ENCODE measurements around the gene PTPN9.
A peak's percentile ranks its signal among the peaks of the same experiment; 100 is the strongest.
"Not testable (repeated sequence)": the region's sequence is repeated elsewhere in the genome, so short reads cannot be mapped to it uniquely, and the experiment has no call there.

Gene PTPN9

DNA sequence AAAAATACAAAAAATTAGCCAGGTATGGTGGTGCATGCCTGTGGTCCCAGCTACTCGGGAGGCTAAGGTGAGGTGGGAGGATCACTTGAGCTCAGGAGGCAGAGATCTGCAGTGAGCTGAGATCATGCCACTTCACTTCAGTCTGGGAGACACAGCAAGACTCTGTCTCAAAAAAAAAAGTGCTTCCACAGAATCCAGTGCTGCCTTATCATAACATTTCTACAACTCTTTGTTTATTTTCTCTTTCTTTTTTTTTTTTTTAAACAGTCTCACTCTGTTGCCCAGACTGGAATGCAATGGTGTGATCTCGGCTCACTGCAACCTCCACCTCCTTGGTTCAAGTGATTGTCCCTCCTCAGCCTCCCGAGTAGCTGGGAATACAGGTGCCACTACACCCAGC, 53.4 kb downstream of the PTPN9 start:
- DNase-seq: not testable (repeated sequence)

DNA sequence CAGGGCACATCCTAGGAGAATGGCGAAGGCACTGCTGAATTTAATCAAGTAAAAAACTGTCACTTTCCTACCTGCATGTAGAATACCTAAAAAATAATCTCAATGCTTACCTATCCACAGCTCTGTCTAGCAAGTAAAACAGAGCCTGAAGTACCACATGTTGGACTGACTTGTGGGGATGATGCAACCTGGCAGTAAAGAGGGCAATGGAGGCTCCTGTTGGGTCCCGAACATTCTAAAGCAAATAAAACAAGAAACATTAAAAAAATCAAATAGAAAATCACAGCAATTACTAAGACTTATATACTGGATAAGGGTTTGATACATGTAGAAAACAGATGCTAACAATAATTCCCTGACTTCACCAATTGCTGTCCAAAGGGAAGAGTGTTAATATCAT, 56.1 kb downstream of the PTPN9 start:
- no peak for DNase-seq

DNA sequence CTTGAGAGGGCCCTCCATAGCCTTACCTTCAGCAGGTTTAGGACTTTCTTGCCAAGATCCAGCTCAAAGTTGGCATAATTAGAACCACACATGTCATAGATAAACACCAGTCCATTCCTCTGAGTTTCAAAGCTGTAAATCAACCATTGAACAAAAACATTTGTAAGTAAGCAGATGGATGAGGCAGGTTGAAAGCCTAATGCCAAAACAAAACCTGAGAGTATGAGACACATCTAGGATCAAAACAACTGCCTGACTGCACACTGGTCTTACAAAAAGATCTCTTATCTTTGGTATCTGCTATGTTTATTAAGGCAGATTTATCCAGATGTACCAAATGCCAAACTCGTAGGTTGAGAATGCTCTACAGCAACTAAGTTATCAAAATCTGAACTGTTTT, 61.9 kb downstream of the PTPN9 start:
- no peak for DNase-seq

DNA sequence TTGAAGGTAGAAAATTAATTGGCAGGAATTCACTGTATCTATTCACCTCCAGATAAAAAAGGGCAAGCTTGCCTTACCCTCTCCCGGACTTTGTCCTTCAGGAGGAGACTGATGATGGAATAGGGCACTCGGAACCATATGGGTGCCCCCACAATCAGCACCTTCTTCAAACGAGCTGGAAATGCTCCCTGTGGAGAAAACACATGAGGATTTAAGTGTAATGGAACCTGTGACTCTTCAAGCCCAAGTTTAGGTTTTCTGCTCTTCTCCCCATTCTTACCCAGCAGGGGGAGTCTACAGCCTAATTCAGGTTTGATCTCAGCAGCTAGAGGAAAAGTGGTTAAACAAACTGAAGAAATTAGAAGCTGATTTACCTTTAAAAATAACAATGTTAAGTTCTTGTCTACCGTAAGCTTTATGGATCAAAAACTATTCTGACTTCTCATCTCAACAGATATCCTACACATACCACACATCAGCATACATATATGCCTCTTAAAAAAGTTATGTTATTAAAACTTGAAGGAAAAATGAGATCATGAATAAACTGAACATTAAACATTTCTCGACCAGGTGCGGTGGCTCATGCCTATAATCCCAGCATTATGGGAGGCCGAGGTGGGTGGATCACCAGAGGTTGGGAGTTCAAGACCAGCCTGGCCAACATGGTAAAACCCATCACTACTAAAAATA, 70.1 kb downstream of the PTPN9 start:
- DNase-seq: no peak

DNA sequence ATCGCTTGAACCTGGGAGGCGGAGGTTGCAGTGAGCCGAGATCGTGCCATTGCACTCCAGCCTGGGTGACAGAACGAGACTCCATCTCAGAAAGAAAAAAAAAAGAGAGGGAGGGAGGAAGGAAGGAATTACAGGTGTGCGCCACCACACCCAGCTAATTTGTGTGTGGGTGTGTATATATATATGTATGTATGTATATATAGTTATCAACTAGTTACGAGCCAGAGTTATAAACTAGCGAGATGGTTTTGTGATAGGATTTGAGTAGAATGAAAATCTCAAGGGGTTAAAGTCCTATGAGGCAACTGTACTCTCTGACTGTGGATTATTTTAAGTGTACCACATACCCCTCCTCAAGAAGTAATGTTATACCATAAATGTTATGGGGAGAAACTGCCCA, 76.8 kb downstream of the PTPN9 start:
- DNase-seq: no peak

DNA sequence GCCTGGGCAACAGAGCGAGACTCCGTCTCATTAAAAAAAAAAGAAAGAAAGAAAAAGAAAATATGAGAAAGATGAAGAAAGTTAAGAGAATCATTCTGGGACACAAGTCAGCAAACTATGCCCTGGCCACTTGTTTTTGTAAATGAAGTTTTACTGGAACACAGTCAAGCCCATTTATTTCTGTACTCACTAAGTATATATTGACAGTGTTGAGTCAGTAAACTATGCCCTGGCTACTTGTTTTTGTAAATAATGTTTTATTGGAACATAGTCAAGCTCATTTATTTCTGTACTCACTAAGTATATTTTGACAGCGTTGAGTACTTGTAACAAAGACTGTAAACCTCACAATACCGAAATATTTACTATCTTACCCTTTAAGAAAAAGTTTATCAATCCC, 85.4 kb downstream of the PTPN9 start:
- DNase-seq: no peak

DNA sequence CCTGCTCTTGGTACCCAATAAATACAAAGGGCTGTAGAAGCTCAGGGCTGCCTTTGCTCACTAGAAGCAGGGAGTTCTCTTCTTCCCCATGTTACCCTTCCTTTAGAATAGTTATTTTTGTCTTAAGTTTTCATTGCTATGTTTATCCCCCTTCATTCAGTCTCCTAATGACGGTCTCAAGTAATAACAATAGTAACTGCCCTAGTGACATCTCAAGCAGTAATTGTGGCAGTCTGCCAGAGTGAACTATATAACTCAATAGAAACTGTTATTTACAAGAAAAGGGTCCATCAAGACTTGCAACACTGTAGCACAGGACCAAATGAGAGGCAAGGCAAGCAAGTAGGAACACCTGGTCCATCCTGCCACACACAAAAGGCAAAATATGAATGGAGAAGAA, 95.2 kb downstream of the PTPN9 start:
- no peak for DNase-seq

DNA sequence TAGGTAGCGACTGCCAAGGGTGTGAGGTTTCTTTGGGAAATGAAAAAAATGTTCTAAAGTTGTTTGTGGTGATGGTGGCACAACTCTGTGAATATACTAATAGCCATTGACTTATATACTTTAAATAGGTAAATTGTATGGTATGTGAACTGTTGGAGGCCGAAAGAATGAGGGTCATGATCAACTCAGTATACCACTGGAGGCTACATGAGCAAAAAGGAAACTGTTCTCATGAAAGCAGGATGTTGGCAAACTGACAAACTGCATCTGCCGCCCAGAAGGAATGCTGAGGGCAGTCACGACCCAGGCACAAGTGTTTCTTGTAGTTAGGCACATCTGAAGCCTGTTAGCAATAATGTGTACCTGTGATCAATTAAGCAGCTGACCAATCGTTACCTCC, 95.6 kb downstream of the PTPN9 start:
- DNase-seq: not testable (repeated sequence)

DNA sequence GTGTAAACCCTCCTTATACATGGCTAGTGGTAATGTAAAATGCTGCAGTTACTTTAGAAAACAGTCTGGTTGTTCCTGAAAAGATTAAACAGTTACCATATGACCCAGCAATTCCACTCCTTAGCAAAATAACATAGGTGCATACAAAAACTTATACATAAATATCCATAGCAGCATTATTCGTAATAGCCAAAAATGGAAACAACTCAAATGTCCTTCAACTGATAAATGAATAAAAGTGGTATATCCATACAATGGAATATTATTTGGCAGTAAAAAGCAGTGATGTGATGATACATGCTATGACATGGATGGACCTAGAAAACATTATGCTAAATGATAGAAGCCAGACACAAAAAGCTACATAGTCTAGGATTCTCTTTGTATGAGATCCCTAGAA, 96.0 kb downstream of the PTPN9 start:
- no peak for DNase-seq

DNA sequence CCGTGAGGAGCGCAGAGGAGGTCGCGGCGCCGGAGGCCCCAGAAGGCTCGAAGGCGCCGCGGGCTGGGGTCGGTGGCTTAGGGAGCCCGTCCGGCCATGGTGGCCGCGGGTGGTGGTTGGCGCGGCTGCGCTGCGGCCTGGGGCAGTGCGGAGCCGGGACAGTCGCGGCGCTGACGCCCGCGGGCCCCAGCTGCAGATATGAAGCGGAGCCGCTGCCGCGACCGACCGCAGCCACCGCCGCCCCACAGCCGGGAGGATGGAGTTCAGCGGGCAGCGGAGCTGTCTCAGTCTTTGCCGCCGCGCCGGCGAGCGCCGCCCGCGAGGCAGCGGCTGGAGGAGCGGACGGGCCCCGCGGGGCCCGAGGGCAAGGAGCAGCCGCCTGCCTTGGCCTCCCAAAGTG, 98.7 kb downstream of the PTPN9 start:
- not testable (repeated sequence) for DNase-seq

DNA sequence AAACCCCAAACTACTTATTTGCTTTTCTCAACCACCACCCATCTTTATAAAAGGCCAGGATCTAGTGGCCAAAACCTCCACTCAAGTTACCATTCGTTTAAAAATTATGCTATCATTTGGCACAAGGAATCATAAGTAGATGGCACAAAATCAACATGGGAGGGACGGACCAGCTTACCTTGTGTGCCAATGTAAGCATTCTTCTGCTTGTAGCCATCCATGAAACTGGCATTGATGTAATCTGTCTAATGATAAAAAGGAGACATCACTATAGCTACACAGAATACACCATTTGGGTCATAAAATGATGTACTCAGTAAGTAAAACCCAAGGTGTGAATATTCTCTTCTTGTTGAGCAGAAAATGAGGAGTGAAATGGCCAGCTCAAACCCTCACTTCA, 99.4 kb downstream of the PTPN9 start:
- DNase-seq: no peak

DNA sequence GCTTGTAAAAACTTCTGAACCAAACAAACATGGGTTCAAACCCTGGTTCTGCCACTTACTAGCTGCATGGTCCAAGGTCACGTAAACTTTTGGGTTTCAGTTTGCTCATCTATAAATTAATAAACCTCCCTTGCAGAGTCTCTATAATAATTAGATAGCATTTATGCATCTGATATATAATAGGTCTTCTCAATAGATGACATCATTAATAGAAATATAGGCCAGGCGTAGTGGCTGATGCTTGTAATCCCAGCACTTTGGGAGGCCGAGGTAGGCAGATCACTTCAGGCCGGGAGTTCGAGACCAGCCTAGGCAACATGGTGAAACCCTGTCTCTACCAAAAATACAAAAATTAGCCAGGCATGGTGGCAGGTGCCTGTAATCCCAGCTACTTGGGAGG, 102.0 kb downstream of the PTPN9 start:
- DNase-seq: not testable (repeated sequence)

DNA sequence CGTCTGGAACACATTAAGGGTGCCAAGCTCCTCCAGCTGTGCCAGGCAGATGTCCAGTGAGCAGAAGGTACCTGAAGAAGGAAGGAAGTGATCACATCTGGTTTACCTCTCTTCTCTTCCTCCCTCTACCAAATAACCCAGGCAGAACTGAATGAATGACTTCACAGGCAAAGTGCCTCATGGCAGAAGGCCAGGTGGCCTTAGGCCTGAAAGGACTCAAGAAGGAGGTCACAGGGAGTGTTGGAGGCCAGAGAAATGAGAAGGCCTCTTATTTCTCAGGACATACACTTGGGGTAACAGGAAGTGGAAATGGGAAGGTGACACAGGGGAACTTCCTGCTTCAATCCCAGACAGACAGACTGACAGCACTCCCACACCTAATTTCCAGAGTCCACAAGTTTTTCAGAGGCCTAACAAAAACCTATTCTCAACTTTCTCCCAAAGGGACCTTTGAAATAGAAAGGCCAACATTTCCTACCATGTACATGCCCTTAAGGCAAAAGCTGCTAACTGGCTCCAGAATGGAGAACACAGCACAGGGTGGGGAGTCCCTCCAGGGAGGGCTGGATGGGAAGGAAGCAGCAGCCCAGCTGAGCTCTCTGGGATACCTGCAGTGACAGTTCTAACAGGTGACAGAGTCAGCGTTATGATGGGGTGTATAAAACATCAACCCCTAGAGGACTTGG, 110.1 kb downstream of the PTPN9 start:
- no peak for DNase-seq

DNA sequence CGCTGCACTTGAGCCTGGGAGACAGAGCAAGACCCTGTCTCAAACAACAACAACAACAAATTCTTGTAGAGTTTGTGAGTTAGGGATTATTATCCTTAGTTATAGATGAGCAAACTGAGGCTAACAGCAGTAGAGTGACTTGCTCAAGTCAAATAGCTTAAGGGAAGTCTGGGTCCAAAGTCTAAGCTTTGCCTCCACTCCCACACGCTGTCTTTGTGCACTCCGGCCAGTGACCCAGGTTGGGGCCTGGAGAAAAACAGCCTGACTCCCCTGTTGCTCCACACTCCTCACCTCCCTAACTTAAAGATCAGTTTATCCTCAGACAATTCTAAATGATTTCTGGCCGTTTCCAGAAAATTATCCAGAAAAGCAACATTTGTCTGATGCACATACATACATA, 118.5 kb downstream of the PTPN9 start:
- no peak for DNase-seq

DNA sequence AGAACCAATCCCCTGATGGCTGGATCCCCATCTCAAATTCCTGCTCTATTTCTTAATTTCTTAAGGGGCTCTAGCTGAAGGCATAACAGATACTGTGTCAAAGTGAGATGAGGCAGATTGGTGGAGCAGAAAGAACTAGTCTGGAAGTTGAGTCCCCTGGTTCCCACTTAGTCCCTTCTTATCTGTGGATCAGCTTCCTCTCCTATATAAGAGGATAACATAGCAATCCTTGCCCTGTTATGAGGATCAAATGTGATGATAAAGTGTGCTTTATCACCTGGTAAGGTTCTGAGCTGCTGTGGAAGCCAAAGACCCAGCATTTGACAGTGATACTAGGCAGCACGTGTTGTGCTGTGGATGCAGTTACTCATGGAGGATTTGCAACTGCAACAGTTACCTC, 119.5 kb downstream of the PTPN9 start:
- no peak for DNase-seq

DNA sequence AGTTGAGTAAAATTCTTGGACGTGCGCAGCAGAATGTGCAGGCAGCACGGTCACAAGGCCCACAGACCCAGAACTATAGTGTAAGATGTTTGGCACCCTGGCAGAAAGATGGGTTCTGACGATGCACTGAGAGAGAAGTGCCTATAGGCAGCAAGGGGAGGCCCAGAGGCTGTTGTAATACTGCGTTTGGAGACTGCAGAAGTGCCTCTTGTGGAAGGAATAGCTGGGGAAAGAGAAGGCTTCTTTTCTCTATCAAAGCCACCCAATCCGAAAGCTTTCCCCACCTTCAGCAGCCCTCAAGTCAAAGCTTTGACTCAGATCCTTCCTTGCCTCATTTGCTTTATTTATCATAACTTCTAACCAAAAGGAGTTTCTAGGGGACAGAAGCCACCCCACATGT, 122.4 kb downstream of the PTPN9 start:
- DNase-seq: no peak

DNA sequence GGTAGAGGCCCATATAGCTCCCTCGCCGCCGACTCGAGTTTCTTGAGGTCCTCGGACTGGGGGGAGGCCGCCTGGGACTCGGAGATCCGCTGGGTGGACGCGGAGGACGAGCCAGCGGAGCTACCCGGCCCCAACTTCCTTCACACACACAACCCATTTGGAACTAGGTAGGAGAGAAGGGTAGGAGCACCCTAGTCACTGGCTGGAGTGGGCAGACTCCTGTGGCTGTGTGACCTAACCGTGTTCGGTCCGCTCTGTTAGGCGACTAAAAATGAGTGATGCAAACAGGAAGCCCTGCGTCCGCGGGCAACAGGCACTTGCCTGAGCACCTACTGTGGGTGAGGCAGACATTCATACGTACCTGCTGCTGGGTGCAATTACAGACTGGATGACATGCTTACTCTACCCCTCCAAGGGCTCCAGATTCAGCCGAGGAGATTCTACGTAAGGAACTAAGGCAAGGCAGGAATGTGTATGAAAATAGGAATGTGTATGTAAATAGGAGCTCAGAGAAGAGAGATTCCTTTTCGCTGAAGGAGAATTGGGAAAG, 123.1 kb downstream of the PTPN9 start:
- no peak for DNase-seq

DNA sequence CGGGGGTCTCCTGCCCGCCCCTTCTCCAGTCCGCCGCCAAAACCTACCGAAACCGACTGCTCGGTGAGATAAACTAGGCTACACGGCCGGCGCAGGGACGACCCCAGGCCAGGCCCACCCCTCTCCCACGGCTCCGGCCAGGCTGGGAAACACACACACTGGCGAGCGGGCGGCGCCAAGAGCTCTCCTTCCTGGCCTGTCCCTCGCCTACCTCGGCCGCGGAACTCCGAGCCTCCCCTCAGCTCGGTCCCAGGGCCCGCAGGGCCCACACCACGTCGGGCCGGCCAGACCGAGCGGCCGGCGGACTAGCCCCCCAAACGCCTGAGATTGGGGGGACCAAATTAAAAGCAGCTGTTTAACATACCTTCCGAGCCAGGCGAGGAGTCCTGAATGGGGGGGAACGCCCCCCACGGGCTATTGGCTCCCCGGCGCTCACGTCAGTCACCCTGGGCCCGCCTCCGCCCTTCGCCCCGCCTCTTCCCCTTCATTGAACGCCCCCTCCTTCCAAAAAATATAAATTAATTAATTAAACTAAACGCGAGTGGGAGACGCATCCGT, 123.6 kb downstream of the PTPN9 start:
- DNase-seq: peak; percentile 38

DNA sequence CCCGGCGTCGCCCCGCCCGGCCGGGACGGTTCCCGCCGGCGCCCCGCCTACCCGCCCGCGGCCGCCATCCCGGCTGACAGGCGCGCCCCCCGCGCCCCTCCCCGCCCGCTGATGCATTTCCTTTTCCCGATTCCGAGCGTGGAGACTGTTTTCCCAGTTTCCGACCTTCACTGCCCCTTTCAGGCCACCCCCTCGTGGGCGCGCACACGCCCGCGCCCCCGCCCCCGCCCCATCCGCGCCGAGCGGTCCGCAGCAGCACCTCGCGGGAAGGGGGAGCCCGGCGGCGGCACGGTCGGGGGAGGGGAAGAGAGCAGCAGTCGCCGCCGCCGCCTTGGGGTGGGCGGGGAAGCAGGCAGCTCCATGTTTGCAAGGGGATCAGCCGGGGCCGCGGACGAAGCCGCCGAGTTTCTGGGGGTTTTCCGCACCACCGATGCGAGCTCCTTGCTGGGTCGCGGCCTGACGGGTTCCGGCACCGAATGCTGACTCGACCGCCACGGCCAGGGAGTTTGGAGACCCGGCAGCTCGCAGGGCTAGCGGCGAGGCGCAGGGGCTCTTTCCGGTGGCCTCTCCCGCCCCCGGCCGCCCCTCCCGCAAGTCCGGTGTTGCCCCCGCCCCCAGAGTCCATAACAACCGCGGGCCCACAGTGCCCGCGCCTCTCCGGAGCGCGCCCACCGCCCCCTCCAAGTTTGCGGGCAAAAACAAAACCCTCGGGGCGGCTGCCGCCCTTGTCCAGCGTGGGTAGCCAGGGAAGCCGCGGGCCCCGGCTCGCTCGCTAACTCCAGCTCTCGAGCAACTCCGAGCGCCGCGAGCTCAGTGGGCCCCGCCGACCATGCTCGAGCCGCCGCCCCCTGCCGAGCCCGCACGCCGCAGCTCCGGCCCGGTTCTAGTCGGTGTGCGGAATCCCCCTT, 124.4 kb downstream of the PTPN9 start:
- DNase-seq: peak; percentile 53

DNA sequence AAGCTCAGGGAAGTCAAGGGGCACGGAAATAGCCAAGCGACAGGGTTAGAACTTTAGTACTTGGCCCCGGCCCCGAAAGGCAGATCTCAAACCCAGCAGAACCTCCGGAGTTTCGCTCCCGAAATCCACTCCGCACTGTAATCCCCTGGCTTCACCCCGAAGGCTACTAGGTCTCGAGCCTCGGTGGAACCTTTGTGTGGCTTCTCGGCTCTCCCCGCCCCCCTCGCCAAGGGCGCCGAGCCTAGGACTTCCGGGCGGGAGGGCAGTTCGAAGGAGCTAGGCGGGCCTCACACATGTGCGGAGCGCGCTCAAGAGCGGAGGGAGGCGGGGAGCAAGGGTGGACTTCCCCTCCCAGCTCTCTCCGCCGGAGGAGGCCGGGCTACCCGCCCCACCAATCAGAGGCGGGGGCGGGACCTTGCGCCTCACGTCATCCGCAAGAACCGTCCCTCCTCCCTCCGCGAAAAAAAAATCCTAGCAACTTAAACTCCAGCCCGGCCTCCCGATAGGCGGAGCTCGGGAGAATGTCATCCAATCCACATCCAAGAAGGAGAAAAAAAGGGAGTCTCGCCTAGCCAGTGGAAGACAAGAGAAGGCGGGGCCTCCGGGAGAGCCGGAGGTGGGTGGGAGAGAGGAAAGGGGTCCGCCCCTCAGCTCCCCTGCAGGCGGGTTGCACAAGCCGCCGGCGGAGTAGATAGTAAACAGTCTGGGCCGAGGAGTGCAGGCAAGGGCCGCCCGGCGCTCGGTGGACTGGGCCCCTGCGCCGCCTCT, 125.2 kb downstream of the PTPN9 start:
- DNase-seq: peak; percentile 97

DNA sequence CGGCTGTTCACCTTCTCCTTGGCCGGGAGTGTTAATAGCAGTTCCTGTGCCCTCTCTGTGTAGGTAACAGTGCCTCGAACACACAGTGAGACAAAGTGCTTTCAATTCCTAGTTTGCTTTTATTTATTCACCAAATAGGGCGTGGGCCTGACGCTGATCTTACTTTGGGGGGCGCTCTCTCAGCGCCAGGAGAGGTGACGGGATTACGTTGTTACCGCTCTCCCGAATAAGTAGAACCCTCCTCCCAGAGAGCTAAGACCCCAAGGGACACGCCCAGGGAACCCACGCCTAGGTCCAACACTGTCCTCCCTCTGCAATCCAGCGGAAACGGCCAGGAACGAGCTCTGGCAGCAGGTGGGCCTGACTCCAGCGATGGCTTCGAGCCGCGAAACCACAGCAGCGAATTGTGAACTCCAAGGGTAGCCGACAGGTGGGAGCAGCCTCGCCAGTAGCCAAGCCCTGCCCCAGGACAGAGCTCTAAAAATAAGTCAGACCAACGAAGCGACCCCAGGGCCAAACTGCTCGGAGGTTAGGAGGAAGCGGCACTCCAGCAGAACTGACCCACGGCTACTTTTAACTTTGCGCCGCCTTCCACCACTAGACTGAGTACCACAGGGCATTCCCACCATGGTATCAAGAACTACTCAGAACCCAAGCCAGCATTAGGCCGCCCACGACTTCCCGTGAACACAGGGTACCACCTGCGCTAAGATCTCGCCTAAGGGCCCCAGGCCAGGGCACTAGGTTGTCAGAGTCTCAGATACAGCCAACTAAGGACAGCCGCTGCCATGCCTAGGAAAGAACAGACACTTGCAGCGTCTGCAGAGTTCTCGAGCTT, 126.0 kb downstream of the PTPN9 start:
- DNase-seq: peak; percentile 36

Data from NCI-H1694 (cell line).